NOMO-1 (cell line): ENCODE measurements around the gene NT5M.
A peak's percentile ranks its signal among the peaks of the same experiment; 100 is the strongest.

Experiments used
- DNase-seq, 2 experiments: peaks; one replicate each; lab custom pipeline; 2025; ENCODE audit not compliant: unreplicated experiment in 2 of 2; lab: John Stamatoyannopoulos, UW

NT5M gene

GRCh38 chr17:17341452-17341851, 38.3 kb downstream of the NT5M start:
- DNase-seq = no peak

GRCh38 chr17:17342242-17342945, 39.2 kb downstream of the NT5M start:
- DNase-seq = no peak

DNA sequence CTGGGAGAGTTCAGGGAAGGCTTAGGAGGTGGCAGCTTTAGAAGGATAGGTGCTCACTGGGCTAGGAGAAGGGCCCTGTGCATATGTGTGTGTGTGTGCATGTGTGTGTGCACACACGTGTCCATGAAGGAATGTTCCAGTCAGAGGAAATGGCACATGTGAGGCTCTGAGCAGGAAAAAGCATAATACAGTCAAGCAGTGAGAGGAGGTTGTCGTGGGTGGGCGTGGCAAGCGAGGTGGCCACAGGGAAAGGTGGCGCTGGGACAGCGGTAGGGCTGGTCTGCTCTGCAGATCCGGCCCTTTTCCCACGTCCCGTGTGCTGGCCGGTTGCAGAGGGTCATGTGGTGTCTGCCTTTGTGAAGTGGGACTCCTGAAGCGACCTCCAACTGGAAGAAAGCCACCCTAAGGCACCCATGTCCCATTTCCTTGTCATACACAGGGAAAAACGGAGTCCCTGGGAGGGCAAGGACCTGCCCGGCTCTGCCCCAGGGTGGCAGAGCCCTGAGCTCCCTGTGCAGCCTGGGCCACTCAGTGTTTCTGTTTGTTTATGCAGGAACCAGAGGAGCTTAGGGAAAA, 40.1 kb downstream of the NT5M start:
- DNase-seq = no peak

DNA sequence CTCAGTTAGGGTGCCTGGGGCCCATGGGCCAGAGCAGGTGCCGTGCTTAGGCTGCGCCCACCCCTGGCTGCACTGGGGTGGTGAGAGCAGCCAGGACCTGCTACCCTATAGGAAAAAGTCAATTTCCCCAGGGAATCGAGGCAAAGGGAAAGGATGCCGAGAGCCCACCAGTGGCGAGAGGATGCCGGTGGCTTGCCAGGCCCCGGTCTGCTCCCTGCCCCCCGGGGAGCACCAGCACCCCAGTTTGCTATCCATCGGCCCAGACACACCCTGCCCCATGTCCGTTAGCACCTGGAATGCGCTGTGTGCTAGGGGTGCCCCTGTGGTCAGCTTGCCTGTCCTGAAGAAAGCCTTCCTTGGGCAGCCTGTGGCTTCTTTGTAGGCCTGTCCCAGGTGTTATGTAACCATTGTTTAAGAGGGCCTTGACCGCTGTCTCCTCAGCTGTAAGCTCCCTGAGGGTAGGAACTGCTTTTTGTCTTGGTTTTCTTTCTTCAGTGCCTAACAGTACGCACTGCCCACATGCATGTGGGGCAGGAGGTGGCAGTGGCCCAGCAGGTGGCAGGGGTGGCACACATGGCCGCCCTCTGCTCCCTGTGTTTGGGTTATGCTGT, 40.8 kb downstream of the NT5M start:
- DNase-seq = no peak

GRCh38 chr17:17344507-17345293, 41.5 kb downstream of the NT5M start:
- DNase-seq = no peak

DNA sequence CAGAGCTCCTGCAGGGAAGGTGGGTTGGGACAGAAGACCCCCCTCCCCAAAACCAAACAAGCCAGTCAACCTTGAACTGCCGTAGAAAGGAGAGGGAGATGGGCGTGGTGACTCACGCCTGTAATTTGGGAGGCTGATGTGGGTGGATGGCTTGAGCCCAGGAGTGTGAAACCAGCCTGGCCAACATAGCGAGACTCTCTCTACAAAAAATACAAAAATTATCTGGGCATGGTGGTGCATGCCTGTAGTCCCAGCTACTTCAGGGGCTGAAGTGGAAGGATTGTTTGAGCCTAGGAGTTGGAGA, 42.1 kb downstream of the NT5M start:
- no peak for DNase-seq

DNA sequence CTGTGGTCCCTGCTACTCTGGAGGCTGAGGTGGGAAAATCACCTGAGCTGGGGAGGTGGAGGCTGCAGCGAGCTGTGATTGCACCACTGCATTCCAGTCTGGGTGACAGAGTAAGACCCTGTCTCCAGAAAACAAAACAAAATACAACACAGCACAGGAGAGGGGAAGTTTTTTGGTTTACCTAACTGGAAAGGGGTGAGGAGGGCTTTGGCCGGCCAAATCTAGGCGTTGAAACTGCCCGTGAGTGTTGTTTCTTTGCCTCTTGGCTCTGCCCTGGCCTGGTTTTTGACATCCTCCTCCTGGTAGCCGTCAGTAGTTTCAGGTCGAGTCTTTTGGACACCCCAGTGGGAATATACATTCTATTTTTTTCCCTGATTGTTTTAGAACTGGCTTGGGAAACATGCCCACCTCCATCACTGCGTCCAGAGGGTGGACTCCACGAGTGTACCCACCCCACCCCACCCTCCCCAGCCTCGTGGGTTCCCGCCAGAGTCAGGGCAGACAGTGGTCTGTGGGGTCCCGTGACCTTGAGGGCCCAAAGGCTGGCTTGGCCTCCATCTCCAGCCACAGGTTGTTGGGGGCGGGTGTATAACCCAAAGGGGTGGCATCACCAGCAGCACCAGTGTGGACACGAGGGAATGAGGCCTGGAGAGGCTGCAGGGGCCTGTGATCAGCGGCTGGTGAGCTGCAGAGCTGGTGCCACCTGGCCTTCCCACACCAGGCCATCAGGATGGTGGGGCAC, 42.7 kb downstream of the NT5M start:
- DNase-seq = no peak

DNA sequence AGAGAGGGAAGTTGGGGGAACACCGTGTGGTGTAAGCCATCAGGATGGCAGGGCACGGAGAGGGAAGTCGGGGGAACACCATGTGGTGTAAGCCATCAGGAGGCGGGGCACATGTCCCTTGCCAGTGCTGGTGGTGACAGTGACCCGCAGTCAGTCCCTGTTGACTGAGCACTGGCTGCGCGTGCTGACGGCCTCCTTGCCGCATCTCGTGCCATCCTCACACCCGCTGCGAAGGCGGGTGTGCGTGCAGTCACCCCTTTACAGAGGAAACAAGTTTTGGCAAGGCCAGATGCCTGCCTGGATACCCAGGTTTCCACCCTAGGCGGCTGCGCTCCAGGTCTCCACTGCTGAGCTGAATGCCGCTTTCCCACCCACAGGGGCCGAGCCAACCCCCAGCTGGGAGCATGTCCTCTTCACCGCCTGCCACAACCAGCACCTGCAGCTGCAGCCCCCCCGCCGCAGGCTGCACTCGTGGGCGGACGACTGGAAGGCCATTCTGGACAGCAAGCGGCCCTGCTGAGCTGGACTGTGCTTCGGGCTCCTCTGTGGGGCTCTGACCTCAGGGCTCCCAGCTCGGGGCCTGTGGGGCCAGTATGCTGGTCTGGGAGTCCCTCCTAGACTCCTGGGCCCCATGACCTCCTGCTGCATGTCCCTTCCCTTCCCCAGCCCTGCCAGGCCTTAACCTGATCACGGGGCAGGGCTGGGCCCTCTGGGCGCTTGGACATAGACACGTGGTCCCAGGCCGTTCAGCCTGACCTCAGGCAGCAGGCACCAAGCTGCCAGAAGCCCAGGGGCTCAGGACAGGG, 43.5 kb downstream of the NT5M start:
- no peak for DNase-seq

GRCh38 chr17:17347234-17347955, 44.2 kb downstream of the NT5M start:
- no peak for DNase-seq

- no peak for DNase-seq
These were observed 45.0 kb downstream of the NT5M start for GRCh38 chr17:17347956-17348871.

DNA sequence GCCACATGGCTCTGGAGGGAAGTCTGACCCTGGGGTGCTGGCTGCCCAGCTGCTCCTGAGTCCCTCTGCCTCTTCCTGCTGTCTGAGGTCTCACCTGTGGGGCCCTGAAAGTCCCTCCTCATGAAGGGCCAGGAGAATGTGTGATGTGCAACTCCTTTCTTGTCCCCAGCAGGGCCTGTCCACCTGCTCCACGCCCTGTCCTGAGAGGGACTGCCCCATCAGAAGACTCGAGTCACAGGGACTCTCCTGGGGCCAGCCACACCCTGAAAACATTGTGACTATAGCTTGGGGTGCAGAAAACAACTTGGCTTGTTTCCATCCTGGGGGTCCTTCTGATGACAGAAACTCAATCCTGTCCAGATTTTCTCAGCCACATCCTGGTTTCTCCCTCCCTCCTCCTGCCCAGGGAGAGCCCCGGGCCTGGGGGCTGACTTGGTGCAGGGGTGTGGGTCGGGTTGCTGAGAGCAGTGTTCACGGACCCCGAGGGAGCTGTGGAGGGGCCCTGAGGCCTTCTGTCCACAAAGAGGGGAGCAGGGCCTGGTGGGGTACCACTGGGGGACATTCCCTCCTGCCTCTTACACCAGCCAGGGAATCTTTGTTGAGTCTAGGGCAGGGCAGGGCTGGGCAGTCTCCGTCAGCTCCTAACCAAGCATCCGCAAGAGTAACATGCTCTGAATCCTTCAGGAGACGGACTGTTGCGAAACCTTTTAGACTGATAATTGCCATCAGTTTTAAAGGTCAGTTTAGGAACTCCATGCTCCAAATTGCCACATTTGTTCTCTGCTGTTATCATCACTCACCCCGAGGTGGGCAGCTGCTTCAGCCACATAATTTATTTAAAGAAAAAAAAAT, 45.9 kb downstream of the NT5M start:
- DNase-seq = no peak

DNA sequence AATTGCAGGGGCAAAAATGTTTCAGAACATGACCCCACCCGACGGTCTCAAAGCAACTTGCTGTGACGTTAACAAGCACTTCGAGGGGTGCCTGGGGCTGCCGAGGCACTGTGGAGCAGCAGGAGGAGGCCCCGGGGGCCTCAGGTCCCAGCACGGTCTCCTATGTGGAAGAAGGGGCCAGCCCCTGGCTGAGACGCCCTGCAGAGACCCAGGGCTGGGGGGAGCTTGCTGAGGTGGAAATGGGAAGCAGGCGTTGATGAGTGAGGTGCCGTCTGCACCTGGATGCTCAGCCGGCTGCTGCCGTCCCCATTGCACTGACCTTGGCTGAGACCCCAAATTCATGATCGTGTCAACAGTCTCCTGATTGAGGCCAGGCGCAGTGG, 46.5 kb downstream of the NT5M start:
- DNase-seq = no peak

DNA sequence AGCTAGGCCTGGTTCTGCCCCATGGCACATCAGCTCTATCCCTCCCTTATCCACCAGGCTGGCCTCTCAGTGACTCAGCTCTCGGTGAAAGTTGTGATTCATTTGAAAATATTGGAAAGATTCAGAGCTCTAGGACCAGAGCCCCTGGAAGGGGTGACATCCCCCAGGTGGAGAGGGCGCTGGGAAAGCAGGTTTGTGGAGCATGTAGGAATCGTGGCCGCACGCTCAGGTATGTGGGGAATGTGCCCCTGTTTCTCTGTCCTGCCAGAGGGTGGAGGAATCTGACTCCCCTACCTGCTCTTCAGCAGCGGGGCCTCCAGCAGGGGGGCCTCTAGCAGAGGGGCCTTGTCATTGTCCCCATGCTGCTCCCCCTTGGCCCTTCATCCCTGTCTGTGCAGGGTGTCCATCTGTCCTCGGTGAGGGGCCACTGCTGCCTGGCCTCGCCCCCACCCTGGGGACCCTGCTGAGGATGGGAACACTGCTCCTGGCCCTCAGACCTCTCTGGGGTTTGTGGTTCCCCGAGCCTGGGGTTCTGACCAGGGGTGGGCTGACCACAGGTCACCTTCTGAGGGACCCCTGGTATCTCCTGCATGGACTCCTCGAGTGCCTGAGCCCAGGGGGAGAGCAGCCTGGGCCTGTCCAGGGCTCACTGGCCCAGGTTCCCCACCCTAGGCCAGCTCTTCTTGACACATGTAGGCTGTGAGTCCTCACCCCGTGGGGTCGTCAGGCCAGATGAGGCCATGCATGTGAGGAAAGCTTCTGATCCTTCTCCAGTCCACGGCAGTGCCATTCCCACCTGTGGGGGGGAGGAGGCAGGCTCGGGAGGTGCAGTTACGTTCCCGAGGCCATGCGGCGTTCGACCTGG, 47.5 kb downstream of the NT5M start:
- DNase-seq = no peak

GRCh38 chr17:17351356-17351891, 48.3 kb downstream of the NT5M start:
- no peak for DNase-seq

DNA sequence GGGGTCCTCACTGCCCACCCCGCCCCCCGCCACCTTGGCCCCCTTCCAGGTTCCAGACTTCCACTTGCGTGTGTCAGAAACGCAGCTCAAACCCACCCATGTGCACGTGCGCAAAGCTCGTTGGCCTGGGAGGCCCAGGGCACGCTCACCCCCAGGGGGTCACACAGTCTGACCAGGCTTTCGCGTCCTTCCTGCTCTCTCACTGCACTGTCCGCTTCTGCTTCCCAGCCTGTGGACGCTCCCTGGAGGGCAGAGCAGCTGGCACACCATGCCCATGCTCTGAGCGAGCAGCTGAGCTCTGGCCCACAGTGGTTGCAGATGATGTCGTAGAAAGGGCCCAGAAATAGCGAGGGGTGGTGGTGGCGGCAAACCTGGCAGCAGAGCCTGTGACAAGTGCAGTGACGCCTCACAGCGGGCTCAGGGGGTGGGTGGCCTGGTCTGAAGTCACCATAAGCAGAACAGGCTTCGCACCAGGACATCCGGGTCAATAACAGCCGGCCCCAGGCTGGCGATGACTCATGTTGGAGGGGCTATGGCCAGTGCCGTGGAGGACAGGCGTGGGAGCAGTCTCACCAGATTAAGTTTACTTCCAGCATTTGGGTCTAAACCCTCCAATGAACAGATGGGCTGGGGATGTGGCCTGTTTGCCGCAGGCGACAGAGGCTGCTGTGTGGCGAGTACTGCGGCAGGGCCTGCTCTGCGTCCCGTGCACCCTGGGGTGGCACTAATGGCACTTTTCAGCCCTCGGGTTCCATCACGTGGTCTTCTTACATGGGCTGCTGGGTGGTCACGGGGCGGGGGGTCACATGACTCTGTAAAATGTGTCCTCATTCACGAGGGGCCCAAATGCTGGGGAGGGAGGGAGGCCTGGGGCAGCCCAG, 49.0 kb downstream of the NT5M start:
- DNase-seq = peak in 1 of 2 experiments; percentile 15
